GM19238 (cell line): ENCODE results near the gene PTTG1IP.

ENCODE experiments used
- DNase-seq: peaks from one replicate; pipeline ENCODE4 v3.0.0; 2011; ENCODE audit warnings: low spot score; ENCODE audit not compliant: insufficient read length

PTTG1IP gene

DNA sequence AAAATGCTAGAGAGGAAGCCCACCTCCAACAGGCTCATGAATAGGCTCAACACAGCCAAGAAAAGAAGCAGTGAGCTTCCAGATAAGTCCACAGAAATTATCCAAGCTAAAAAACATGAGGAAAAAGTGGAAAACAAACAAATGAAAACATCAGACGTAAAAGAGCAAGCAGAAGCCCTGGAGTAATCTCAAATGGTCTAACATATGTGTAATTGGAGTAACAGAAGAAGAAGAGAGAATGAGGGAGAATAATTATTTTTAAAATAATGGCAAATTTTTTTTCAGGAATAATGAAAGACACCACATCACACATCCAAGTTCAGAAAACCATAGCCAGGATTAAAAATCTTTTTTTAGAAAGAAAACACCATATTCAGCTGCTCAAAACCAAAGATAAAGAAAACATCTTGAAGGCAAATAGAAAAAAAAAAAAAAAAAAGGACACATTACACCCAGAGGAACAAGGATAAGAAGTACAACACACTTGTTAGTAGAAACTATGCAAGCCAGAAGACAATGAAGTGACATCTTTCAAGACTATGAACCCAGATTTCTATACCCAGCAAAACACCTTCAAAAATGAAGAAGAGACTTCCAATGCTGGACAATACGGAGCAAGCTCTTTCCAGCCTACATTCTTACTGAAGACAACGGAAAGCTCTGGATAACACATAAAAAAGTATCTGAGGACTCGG, 45.0 kb downstream of the PTTG1IP start:
- DNase-seq: no peak

DNA sequence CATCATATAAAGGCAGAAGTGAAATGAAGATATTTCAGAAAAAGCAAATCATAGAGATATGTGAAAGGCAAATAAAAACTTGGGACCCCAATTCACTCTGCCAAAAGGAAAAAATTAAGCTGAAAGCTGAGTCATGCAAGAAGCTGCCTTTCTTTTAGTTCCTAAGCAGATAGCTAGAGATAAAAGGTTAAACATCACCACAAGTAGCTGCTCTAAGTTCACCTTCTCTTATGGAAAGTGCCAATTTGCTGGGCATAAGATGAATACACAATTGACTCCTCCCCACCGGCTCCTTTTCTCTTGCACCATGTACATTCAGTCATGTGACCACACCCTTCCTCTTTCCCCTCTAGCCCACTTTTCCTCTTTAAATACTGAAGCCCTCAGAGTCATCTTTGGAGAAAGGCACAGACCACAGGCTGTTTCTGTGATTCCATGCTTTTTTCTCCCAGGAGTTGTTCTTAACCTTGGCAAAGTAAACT, 50.3 kb downstream of the PTTG1IP start:
- DNase-seq: no peak

DNA sequence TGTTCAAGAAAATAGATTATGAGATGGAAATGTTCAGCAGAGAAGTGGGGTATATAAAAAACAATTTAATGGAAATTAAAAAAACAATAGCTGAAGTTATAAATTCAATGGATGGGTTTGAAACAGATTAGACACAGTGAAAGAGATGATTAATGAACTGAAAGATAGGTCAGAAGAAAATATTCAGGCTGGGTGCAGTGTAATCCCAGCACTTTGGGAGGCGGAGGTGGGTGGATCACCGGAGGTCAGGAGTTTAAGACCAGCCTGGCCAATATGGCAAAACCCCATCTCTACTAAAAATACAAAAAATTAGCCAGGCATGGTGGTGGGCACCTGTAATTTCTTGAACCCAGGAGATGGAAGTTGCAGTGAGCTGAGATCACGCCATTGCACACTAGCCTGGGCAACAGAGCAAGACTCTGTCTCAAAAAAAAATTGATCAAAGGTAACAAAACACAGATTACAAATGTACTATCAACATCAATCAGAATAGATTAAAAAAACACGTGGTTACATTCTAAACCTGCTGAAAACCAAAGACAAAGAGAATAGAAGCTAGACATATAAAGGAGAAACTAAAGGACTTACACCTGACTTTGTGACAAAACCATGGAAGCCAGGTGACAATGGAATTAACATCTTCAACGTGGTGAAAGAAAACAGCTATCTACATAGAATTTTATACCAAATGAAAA, 50.9 kb downstream of the PTTG1IP start:
- DNase-seq: no peak

DNA sequence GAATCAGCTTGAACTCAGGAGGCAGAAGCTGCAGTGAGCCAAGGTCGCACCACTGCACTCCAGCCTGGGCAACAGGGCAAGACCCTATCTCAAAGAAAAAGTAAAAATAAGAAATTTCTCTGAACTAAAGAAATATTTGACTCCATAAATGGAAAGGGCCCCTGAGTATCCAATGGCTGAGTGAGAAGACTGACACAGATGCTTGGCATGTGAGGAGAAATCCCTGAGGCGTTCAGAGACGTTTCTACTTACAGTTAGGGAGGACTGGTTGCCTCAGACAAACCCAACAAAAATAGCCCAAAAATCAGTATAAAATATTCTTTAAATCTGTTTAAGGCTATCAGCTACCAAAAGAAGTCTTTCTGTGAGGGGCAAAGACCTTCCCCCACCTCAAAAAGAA, 52.6 kb downstream of the PTTG1IP start:
- DNase-seq: no peak

DNA sequence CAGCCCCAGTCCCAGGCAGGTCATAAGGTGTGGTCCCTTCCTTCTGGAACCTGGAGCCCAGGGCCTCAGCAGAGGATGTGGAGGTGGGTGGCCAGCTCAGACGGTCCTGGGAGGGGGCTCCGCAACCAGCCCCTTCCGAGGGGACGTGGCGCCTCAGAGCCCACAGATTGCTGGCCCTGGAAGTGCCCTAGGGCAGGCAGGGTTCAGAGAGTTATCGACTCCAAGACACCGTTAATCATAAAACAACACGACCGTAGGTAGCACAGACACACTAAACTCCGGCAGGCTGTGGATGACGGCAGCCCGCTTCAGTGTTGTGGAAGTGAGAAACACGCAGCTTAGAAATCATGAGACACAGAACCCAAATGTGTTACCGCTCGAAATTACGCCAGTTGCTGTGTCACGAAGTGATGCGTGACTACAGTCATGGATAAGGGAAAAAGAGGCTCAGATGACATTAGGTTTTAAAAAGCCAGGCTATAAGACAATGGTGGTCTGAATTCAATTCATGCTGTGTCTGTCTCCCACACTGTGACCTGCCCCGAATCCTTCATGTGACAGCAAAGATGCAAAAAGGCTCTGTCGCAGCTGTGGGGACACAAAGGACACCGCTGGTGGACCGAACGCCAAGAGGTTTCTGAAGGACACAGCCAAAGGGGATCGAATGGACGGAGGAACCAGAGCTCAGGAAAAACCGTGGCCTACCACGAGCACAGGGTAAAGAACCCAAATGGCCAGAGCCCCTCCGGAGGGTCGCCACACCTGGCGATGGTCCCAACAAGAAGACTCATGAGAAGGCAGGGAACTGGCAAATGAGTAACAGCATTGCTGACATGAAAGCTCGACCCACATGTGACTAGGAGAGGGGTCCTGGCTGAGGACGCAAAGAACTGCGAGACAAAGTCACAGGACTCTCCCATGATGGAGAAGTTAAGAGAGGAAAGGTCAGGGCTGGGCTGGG, 53.9 kb downstream of the PTTG1IP start:
- DNase-seq: no peak

DNA sequence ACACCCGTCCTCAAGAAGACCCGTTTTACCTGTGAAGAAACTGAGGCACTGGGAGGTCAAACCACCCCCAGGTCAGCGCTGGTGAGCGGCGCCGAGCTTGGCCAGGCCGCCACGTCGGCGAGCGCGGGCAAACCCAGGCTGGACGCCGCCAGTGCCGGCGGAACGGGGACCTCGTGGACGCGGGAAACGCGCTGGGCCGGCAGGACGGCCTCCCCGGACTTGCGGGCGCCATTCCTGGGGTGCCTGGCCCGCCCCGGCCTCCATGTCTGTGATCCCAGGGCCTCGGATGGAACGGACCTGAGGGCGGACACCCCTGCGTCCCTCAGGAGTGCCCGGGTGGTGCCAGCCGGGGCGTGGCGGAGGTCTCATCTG, 54.9 kb downstream of the PTTG1IP start:
- DNase-seq: no peak

DNA sequence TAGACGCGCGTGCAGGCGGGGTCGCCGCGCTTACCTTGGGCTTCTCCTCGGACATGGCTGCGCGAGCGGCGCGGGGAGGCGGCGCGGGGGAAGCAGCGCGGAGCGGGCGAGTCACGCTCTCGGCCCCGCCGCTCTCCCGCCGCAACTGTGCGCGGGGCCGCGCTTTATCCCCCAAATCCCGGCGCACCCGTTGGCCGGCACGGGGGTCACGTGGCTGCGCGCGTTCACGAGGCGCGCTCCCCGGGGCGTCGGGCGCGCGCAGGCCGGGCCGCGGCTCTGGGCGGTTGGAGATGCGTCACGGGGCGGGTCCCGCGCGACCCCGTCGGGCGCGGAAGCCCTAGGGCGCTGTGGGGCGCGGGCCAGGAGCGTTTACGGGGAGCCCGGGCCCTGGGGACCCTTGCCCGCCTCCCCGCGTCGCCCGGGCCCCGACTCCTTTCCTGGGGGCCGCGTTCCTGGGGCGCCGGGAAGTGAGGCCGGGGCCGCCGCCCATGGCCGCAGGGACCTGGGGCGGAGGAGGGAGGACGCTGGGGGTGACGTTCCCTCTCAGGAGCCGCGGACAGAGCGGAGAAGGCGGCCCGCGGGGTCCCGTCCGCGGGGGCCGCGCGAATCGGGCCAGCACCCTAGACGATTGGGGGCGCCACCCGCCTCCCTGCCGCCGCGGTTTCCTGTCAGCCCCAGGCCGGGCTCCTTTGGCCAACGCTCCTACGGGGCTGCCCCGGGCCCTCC, 55.4 kb downstream of the PTTG1IP start, which contains the start of gene SUMO3:
Gene SUMO3 (minus strand): TSS at position 149 of the 726 bp plus-strand sequence. CDS start 94 bp downstream, at position 55.
- DNase-seq: peak; percentile 95

DNA sequence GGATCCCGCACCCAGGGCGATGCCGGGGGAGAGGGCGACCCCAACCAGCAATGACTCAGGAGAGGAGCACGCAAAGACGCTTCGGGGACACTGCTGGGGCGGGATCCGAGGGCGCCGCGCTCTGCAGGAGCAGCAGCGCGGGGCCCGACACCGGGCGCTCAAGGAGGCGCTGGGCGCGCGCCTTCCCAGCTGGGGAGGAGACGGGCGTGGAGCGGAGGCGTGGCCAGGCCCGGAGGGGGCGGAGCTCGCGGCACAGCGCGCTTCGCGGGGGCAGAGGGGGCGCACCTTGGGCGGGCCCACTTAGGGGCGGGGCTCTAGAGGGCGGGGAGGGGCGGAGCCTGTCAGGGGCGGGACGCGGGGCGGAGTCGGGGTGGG, 56.0 kb downstream of the PTTG1IP start:
- DNase-seq: peak; percentile 95

DNA sequence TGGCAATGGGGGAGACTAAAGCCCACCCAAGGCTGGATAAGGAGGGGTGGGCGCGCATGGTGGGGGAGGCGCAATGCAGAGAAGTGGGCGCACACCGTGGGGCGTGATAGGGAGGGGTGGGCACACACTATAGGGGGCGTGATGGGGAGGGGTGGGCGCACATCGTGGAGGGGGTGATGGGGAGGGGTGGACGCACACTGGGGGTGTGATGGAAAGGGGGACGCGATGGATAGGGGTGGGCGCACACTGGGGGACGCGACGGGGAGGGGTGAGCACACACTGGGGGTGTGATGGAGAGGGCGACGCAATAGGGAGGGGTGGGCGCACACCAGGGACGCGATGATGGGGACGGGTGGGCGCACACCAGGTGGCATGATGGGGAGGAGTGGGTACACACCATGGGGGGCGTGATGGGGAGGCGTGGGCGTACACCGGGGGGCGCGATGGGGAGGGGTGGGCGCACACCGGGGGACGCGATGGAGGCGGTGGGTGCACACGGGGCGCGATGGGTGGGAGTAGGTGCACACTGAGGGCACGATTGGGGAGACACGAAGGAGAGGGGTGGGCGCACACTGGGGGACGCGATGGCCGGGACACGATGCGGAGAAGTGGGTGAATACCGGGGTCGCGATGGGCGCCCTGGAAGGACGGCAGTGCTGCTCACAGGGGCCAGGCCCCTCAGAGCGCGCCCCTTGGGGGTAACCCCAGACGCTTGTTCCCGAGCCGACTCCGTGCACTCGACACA, 56.6 kb downstream of the PTTG1IP start:
- no peak for DNase-seq

DNA sequence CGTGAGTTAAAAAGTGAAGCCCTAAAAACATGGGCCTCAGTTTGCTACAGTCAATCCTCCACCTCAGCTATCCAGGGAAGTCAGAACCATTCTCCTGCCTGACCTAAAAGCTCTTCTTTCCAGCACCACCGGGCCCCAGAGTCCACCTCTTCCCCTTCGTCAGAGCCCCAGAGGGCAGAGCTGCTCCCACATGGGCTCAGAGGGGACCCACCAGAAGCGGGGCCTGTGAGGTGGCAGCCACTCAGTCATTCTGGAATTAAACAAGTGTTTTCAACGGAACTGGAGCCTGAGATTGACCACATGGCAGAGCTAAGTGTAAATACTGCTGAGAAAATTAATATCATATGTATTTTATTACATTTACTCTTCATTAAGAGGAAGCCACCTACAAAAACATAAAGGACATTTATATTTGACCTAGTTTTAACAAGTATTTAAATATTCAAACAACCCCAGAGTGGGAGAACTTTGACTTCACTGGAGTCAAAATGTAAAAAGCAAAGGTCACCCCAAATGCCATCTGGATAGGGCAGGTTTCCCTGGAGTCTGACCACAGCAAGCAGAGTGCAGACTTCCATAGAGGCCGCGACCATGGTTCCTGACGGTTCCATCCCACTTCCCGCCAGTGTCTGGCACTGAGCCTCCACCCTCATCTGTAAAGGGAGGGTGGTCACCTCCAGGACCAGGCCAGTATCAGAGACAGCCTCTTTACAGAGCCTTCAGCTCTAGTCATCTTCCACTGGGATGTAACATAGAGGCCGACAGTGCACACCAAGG, 57.5 kb downstream of the PTTG1IP start:
- no peak for DNase-seq

DNA sequence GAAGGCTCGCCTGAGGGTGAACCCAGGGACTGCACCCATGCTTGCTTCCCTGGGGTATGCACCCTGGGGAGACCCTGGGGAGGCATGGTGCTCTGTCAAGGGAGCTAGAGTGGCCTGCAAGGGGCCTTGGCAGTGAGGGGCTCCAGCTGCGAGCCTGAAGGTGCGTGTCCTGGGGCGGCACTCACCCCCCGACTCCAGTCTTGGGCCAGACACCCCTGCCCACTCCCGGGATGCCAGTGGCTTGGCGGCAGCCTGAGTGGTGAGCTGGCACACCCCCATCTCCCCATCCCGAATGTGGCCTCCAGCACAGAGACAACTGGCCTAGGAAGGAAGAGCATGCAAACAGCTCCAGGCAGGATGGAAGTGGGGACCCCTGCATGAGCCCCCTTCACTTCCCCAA, 58.3 kb downstream of the PTTG1IP start:
- DNase-seq: no peak

DNA sequence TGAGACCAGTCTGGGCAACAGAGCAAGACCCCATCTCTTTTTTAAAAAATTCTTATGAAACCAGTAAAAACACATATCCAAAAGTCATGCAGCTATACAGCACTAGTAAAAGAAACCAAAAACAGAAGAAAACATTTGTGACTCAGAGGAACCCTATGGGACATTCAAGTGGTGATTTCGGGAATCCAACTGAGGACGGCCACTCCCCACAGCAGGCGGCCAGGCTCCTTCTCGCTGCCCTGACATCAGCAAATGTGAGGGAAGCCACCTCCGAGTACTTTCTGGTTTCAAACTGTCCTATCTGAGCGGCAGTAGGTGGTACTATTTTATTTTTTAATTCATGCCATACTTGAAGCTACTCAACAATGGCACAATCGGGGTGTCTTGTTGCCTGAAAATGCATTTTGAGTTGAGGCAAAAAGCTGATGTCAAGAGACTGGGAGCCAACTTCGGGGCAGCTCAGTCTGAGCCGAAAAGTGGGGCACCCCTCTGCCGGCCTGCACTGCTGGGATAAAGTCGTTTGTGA, 58.9 kb downstream of the PTTG1IP start:
- DNase-seq: no peak

DNA sequence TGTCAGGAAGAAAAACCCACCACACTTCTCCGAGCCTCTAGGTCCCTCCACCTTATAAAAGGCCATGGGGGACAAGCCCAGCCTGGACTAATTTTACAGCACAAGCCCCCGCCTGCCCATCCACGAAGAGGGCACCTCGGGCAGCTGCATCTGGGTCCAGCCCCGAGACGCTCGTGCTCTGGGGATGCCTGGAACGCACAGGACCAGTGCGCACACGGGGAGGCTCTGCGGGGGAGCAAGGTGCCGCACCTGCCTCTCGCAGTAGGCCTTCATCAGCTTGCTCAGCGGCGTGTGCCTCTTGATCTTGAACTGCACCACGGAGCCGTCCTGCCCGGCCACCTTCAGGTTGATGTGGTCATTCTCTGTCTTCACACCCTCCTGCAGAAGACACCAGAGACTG, 59.8 kb downstream of the PTTG1IP start:
- no peak for DNase-seq

DNA sequence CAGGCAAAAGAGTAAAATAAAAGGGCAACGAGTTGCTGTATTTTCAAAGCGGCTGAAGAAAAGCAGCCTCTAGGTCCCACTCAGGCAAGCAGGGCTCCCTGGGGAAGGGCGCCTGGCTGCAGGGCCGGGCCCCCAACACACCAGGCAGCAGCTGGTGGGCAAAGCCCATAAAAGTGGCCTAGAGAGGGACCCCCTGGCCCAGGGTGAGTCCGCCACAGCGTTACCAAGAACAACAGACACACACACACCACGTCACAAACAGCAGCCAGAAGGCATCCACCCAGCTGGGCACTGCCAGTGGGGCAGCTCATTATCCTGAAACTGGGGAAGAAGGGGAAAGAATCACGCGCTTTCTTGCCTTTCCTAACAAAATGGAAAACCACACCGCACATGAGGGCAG, 60.3 kb downstream of the PTTG1IP start:
- DNase-seq: no peak

DNA sequence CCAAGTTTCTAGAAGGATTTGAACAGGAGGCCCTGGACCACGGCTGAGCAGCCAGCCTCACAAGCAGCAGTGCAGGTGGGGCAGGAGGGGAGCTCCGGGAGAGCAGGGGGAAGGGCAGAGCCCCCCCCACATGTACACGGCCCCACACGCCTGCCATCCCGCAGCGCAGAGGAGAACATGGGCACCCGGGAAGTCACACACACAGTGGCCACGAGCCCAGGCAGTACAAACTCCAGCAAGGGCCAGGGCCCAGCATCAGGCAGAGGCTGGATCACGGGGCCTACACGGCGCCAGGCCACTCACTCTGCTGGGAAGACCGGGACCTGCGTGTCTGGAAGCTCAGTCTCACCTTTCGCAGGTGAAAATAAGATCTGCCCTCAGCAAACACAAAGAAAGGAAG, 60.9 kb downstream of the PTTG1IP start:
- DNase-seq: no peak

DNA sequence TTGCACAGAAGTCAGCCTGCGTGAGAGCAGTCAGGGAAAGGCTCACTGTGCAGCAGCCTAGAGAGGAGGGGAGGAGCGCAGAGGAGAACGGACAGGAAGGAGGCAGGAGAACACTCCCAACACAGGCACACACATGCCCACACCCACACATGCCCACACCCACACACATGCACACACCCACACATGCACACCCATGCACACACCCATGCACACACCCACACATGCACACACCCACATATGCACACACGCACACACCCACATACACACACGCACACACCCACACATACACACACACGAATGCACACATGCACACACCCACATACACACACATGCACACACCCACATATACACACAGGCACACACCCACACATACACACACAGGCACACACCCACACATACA, 62.7 kb downstream of the PTTG1IP start:
- no peak for DNase-seq

DNA sequence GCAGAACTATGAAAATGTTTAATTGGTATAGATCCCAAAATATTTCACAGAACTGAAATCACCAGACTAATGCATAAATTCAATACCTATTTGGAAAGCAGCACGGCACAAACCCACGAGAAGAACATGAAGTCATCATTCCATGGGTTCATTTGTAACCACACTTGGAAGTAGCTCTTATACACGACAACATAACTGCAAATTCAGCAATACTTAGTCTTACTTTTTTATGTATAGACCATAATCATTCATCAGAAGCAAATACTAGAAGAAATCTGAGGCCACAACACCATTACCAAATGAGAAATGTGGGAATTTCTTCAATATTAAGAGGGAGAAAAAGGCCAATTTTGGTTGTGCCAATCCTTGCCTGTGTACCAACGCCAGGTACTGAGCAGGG, 67.6 kb downstream of the PTTG1IP start:
- no peak for DNase-seq

DNA sequence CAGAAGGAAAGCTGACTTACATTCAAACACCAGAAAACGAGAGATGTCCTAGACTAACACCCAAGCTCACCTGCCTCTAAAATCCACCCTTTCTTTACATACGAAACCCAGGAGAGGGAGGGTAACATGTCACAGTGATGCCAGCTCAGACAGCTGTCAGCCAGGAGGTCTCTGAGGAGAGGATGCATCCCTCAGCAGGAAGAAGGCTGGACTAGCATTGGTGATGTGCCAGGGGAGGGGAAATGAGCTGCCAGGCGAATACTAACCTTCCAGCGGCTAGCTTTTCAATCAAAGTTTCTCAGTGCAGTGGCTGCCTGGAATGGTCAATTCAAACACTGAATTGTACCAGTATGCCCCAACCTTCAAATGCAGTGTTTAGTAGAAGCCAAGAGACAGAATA, 68.3 kb downstream of the PTTG1IP start:
- no peak for DNase-seq

DNA sequence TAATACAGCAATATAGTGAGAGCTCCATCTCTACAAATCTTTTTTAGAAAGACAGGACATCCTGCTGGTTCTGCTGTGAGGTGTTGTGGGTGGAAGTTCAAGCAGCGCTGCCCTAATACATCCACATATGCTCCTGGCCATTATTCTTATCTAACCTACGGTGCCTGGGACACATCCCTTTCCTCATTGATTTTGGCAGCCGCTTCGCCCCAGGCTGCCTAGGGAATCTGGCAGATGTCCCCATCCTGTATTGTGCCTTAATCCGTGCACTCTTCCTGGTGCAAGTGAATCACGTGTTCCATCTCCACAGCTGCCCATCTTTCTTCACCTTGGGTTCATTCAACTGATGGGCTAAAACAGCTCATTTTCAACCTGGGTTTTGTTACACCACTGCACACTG, 68.7 kb downstream of the PTTG1IP start:
- no peak for DNase-seq

DNA sequence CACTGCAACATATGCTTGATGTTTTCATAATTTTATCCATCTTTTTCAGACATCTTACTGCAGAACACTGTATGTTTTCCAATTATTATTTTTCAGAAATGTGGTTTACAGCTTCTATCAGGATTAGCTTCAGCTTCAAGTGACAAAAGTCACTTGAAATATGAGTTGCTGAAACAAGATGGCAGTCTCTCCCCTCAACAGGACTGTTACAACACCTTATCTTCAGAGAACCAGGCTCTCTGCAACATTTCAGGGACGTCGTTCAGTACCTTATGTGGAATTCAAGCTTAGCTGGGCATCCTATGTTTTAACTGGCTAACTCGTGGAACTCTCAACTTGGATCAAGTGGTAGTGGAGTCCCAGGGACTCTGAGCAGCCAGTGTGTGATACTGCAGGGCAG, 69.8 kb downstream of the PTTG1IP start:
- DNase-seq: no peak
